Activated T-cell treated with anti-CD3 and anti-CD28 coated beads for 48 hours (primary cell): Measurements from ENCODE around the gene PCYOX1L.

Experiments
- DNase-seq: peaks from one replicate; pipeline ENCODE4 v3.0.0-alpha.2; 2020; ENCODE audit warnings: low read depth

Gene PCYOX1L

GRCh38 chr5:149337736-149338135 is 20.1 kb upstream of the PCYOX1L start:
- no peak for DNase-seq

DNA sequence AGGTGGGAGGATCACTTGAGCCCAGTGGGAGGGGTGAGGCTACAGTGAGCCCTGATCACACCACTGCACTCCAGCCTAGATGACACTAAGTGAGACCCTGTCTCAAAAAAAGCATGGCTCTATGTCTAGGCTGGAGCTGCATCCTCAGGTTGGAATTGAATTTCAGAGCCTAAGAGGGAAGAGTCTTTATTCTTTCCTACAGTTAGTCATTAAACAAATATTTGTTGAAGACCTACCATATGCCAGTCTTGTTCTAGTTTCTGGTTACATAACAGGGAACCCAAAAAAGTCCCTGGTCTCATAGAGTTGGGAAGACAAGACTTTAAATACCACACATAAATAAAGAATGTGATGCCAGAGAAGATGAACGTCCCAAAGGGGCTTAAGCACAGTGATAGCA is 19.5 kb upstream of the PCYOX1L start:
- no peak for DNase-seq

DNA sequence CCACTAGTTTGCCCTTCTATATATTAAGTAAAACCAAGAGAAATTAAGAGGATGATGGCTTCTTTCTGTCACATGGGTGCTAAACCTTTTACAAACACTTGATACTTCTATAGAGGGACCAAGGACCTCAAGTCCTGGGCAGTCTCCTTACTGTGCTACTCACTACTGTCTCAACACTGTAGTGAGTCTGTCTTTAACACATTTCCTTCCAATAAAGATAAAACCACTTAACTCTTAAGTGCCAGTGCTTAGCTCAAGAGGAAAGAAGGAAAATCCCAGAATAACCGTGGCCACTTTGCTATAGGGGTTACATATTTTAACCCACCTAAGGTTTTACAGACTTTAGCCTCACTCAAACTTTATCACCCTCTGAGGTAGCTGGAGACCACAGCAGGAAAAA is 16.9 kb upstream of the PCYOX1L start:
- no peak for DNase-seq

- DNase-seq = no peak
Observed at GRCh38 chr5:149341876-149342275, 16.0 kb upstream of the PCYOX1L start.

DNA sequence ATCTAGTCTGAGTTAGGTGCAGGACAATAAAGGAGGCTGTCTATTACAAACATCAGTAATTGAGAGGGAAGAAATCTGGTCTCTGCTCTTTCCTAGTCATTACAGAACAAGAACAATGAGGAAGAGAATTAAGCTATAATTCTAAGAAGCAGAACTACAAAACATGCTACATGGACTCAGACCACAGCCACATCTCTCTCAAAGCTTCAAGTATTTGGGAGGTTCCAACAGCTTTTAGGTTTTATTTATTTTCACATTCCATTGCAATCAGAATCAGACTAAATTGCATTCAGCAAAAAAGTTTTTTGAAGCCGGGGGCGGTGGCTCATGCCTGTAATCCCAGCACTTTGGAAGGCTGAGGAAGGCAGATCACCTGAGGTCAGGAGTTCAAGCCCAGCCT is 13.7 kb upstream of the PCYOX1L start:
- no peak for DNase-seq

DNA sequence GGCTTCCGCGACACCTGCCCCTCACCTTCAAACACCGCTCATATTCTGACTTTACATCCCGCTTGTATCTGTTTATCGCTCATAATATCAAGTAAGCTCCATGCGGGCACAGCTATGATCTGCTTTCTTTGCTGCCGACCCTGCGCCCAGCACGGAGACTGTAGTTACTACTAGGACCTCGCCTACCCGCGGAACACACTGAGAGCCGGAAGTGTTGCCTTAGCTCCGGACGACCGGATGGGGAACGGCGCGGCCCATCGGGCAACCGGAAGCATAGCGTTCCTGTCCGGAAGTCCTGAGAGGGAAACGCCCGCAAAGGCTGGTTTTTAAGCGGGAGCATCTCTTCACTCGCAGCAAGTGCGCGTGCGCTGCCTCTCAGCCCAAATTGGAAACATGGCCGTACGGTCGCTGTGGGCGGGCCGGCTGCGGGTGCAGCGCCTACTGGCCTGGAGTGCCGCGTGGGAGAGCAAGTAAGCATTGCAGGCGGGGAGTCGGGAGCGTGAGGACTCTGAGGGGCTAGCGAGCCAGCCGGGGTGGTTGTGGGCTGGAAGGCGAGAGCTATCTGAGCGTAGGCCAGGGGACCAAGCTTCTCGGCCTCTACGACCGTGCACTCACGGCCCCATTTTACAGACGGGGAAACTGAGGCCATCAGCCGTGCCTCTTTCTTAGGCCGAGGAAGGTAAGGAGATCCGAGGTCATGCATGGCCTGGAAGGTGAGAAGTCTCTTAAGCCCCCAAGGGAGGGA is 12.5 kb upstream of the PCYOX1L start, which contains the start of gene GRPEL2:
Gene GRPEL2 (plus strand): TSS at position 353 of the 745 bp plus-strand sequence. CDS start 41 bp downstream, at position 394.
- DNase-seq = peak; percentile 91

DNA sequence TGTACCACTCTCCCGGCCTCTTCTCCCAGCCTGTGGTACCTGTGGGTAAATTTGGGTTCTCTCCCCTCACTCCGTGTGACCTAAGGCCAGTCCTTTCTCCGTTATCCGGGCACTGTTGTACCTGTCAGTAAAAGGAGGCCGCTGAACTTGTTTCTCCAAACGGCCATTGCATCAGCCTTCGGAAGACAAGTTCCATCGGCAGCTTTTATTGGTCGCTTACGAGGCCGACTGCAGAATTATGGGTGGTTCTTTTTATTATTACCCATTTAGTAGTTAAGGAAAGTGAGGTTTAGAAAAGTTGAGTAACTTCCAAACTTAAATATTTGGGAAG is 12.0 kb upstream of the PCYOX1L start:
- DNase-seq = peak; percentile 8

DNA sequence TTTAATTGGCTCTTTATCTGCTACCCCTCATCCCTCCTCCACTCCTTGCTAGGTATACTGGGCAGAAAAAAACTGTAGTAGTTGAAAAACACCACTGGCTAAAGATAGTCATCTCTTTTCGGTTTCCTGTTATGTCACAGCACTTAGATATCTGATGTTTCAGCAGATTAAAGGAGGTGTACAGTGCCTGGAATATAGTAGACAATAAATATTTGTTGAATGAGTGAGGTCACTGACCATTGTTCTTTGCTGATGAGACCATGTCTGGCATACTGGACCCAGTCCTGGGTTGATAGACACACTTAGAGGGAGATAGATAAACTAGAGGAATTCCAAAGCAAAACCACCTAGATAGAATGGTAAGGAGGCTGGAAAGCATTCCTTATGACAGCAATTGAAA is 9.3 kb upstream of the PCYOX1L start:
- no peak for DNase-seq

- DNase-seq = no peak
Observed at GRCh38 chr5:149349382-149349781, 8.5 kb upstream of the PCYOX1L start.

- DNase-seq = no peak
Observed at GRCh38 chr5:149352169-149352568, 5.7 kb upstream of the PCYOX1L start.

DNA sequence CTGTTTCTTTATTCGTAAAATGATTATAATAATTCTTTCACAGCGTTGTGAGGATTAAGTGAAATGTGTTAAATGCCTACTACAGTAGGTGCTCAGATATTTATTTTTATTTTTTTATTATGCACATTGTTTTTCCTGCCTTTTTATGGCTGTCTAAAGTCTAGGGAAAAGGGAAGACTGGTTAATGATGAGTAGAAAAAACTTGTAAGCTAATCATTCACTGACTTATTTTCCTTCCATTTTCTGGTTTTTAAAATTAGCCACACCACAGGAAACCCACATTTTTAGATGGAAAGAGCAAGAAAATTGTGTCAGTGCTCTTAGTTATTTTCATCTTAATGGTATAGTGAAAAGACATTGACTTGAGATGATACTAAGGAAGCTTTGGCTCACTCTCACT is 3.9 kb upstream of the PCYOX1L start:
- no peak for DNase-seq

GRCh38 chr5:149355688-149356087 is 2.2 kb upstream of the PCYOX1L start:
- DNase-seq = peak; percentile 23

DNA sequence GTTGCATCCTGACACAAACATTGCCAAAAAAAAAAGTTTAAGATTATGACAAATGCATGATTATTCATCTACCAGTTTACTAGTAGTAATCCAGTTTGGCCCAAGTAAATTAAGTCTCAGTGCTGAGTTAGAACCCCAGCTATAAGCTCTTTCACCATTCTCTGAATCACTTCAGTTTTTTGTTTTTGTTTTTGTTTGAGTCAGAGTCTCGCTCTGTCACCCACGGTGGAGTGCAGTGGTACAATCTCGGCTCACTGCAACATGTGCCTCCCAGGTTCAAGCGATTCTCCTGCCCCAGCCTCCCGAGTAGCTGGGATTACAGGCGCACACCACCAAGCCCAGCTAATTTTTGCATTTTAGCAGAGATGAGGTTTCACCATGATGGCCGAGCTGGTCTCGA is 1.5 kb upstream of the PCYOX1L start:
- DNase-seq = peak; percentile 13

- DNase-seq = peak; percentile 5
Observed at GRCh38 chr5:149358294-149358651, 427 bp downstream of the PCYOX1L start.

DNA sequence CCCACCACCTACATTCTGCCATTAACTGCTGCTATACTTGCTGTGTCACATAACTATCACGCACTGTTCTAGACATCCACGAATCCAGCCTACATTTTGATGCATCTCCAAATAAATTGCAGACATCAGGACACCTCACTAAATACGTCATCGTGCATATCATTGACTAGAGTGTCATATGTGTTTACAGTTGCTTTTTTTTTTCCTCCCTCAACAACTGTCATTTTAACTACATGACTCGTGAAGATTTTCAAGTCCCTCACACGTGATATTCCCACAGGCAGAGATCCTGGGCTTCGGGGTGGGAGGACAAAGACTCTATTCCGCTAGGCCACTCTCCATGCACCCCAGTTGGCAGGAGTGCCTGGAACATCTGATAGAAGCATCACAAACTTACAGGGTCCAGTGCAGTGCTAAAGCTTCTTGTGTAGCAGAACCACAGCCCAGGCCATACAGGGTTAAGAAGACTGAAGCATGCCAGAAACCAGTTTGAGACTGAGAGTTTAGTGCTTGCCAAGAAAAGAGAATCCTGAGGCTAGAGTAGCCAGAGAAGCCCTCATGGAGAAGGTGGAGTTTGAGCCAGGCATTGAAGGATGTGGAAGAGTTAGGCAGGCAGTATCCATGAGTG is 1.1 kb downstream of the PCYOX1L start:
- DNase-seq = no peak

- no peak for DNase-seq
Observed at GRCh38 chr5:149360272-149360671, 2.4 kb downstream of the PCYOX1L start.

DNA sequence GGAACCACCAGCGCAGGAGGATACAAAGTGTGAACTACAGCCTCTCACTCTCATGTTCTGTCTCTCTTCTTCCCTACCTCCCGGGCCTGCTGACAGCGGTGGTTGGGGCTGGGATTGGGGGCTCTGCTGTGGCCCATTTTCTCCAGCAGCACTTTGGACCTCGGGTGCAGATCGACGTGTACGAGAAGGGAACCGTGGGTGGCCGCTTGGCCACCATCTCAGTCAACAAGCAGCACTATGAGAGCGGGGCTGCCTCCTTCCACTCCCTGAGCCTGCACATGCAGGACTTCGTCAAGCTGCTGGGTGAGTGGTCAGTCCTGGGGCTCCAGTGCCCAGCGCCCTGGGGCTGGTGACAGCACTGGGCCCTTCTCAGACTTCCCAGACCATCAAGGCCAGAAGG is 4.7 kb downstream of the PCYOX1L start:
- DNase-seq = no peak

- no peak for DNase-seq
Observed at GRCh38 chr5:149363358-149363757, 5.5 kb downstream of the PCYOX1L start.

DNA sequence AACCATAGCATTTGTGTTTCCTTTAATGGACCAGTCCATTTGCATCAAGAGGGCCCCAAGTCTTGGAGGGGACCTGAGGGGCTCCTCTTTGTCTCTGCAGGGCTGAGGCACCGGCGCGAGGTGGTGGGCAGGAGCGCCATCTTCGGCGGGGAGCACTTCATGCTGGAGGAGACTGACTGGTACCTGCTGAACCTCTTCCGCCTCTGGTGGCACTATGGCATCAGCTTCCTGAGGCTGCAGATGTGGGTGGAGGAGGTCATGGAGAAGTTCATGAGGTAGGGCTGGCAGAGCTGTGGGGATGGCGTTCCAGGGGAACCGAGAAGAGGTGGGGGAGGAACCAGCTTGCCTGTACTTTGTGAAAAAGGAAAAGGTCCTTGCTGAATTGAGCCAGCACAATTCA is 6.1 kb downstream of the PCYOX1L start:
- no peak for DNase-seq

GRCh38 chr5:149364719-149365118 is 6.9 kb downstream of the PCYOX1L start:
- DNase-seq = no peak

- no peak for DNase-seq
Observed at GRCh38 chr5:149365418-149365817, 7.6 kb downstream of the PCYOX1L start.

GRCh38 chr5:149366169-149366729 is 8.4 kb downstream of the PCYOX1L start:
- no peak for DNase-seq

DNA sequence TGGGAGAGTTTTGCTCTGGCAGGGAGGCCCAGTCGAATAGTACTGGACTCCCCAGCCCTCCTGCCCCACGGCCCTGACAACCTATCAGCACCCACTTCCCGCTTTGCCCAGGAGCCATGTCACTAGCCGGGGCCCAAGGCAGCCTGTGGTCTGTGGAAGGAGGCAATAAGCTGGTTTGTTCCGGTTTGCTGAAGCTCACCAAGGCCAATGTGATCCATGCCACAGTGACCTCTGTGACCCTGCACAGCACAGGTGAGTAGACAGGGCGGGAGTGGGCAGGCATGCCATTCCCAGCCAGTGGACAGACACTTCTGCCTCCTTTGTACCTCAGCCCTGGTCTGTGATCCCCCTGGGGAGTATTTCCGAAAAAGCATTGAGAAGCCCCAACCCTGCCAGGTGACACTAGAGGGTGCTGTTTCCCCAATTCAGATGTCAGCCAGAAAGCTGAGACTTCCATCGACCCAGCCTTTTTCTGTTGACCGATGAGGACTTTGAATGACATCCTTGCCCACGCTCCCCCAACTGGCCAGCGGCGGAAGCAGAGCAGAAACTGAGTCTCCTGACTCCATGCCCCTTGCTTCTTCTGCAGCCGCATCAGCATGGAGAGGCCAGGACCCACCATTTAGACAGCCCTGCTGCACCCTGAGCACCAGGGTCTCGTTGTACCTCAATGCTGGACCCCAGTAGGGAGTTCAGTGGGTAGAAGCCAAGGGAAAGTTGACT is 9.6 kb downstream of the PCYOX1L start:
- DNase-seq = peak; percentile 38
